DND-41 (cell line): Measurements from ENCODE around the gene SCAMP1.

Experiments
- ATAC-seq: fragments of 200-7000 bp; cut with Tn5 transposase; 3 replicates; pipeline ENCODE4 v1.9.1; 2021; ENCODE audit warnings: low read depth; ENCODE audit not compliant: insufficient read depth
- DNase-seq: peaks from one replicate; pipeline ENCODE4 v3.0.0-alpha.2; 2020
- H2AFZ ChIP-seq: 2 replicates; pipeline ENCODE4 v1.6.0; 2012; ENCODE audit warnings: low read depth, low read length
- H3K27ac ChIP-seq: 2 replicates; pipeline ENCODE4 v1.5.1; 2012; ENCODE audit warnings: low read length, inconsistent platforms
- H3K27me3 ChIP-seq: fragments of 200-600 bp; sonication (generic); 2 replicates; pipeline ENCODE4 v1.6.0; 2012; ENCODE audit warnings: low read length, mild to moderate bottlenecking, inconsistent platforms; ENCODE audit not compliant: insufficient read depth, poor library complexity
- H3K36me3 ChIP-seq: 2 replicates; pipeline ENCODE4 v1.5.1; 2012; ENCODE audit warnings: low read length, inconsistent platforms; ENCODE audit not compliant: insufficient read depth
- H3K4me1 ChIP-seq: 2 replicates; pipeline ENCODE4 v1.5.1; 2012; ENCODE audit warnings: mild to moderate bottlenecking, low read length; ENCODE audit not compliant: insufficient read depth
- H3K4me2 ChIP-seq: 2 replicates; pipeline ENCODE4 v1.6.0; 2012; ENCODE audit warnings: mild to moderate bottlenecking, moderate library complexity, low read length, inconsistent platforms; ENCODE audit not compliant: insufficient read depth
- H3K4me3 ChIP-seq, 2 experiments: fragments of 200-600 bp in 1 of 2; shearing (Covaris generic) in 1 of 2; 2 replicates each; pipeline ENCODE4 v1.5.1; 2012 to 2016; ENCODE audit warnings: inconsistent platforms in 2 of 2, low read length in 2 of 2, mild to moderate bottlenecking in 2 of 2, low read depth in 1 of 2, moderate library complexity in 1 of 2
- H3K79me2 ChIP-seq: 2 replicates; pipeline ENCODE4 v1.6.0; 2012; ENCODE audit warnings: low read length, inconsistent platforms; ENCODE audit not compliant: insufficient read depth
- H3K9ac ChIP-seq: 2 replicates; pipeline ENCODE4 v1.6.0; 2012; ENCODE audit warnings: low read depth, mild to moderate bottlenecking, inconsistent platforms, low read length, moderate library complexity
- H3K9me3 ChIP-seq: 2 replicates; pipeline ENCODE4 v1.5.1; 2012; ENCODE audit warnings: low read length, moderate library complexity, mild to moderate bottlenecking, inconsistent platforms; ENCODE audit not compliant: insufficient read depth, severe bottlenecking
- H4K20me1 ChIP-seq: 2 replicates; pipeline ENCODE4 v1.6.0; 2012; ENCODE audit warnings: low read length; ENCODE audit not compliant: insufficient read depth
- CTCF ChIP-seq: IDR thresholded peaks from 2 replicates; pipeline ENCODE4 v1.5.1; 2012; ENCODE audit warnings: borderline replicate concordance, low read length, moderate library complexity, mild to moderate bottlenecking; ENCODE audit not compliant: poor library complexity, severe bottlenecking; ENCODE audit errors: extremely low read depth
- EZH2 ChIP-seq: IDR thresholded peaks from 3 replicates; pipeline ENCODE4 v1.6.1; 2012; ENCODE audit warnings: borderline replicate concordance, low read depth, mild to moderate bottlenecking, moderate library complexity, low read length, inconsistent platforms; ENCODE audit not compliant: severe bottlenecking

SCAMP1 gene

GRCh38 chr5:78472469-78473106, 112.2 kb downstream of the SCAMP1 start:
- Histone ChIP-seq H3K9ac (no peak overlapping the region), H2AFZ (no peak overlapping the region), H3K27ac (no peak overlapping the region), H3K79me2 (no peaks in the 10 kb centered on the region), H3K4me1 (no peaks in the 10 kb centered on the region), H3K4me3 (no peak overlapping the region), H3K4me2 (no peak overlapping the region), H3K27me3 (no peaks in the 10 kb centered on the region), H4K20me1 (no peaks in the 10 kb centered on the region), H3K9me3 (no peaks in the 10 kb centered on the region), H3K36me3 (0 out of 2 replicates have a peak, but pooled peaks cover 3% of the 10 kb centered on the region)
- no peak for DNase-seq
- TF ChIP-seq EZH2, result no peak
- no peak for TF ChIP-seq CTCF
- ATAC-seq, result no peak

GRCh38 chr5:78473751-78474150, 113.3 kb downstream of the SCAMP1 start:
- no peak overlapping the region for H2AFZ ChIP-seq
- DNase-seq, result no peak
- no peak for TF ChIP-seq CTCF
- no peak for TF ChIP-seq EZH2
- H3K79me2 ChIP-seq, result no peaks in the 10 kb centered on the region
- no peak overlapping the region for H3K27ac ChIP-seq
- H3K27me3 ChIP-seq, result no peaks in the 10 kb centered on the region
- no peak overlapping the region for H3K4me3 ChIP-seq
- no peak overlapping the region for H3K9ac ChIP-seq
- H3K36me3 ChIP-seq, result 0 out of 2 replicates have a peak, but pooled peaks cover 3% of the 10 kb centered on the region
- no peaks in the 10 kb centered on the region for H3K9me3 ChIP-seq
- no peaks in the 10 kb centered on the region for H4K20me1 ChIP-seq
- H3K4me2 ChIP-seq, result no peak overlapping the region
- H3K4me1 ChIP-seq, result no peaks in the 10 kb centered on the region
- ATAC-seq, result no peak

- no peak for ATAC-seq
- TF ChIP-seq CTCF, result no peak
- TF ChIP-seq EZH2, result no peak
- DNase-seq, result no peak
- Histone ChIP-seq H2AFZ (no peak overlapping the region), H3K36me3 (0 out of 2 replicates have a peak, but pooled peaks cover 3% of the 10 kb centered on the region), H3K9ac (no peak overlapping the region), H3K27me3 (no peaks in the 10 kb centered on the region), H3K27ac (no peak overlapping the region), H4K20me1 (no peaks in the 10 kb centered on the region), H3K79me2 (no peaks in the 10 kb centered on the region), H3K4me2 (no peak overlapping the region), H3K4me1 (no peaks in the 10 kb centered on the region), H3K4me3 (no peak overlapping the region), H3K9me3 (no peaks in the 10 kb centered on the region)
Observed at GRCh38 chr5:78475370-78475769, 115.0 kb downstream of the SCAMP1 start.
